ENCODE data around the gene ANKRD40CL. TPM values are rescaled to one million over a fixed set of nuclear protein-coding genes. Genes with fewer than 3 reads are reported as not detected.

The ANKRD40CL gene
- total RNA-seq, 1 donor, result not detected

- TF ChIP-seq CTCF (IDR thresholded peaks at IDR 0.05; ENCODE audit: insufficient read depth, low read length), result no peak
- no peak for DNase-seq (ENCODE audit: low read depth)
- H3K4me3 ChIP-seq (ENCODE audit: low read depth, low read length), result no peak overlapping the region
Measured at GRCh38 chr17:50770346-50770745, 3.0 kb upstream of the ANKRD40CL start.

- TF ChIP-seq CTCF (IDR thresholded peaks at IDR 0.05; ENCODE audit: insufficient read depth, low read length), result no peak
- H3K4me3 ChIP-seq (ENCODE audit: low read depth, low read length), result no peak overlapping the region
- no peak for DNase-seq (ENCODE audit: low read depth)
Measured at GRCh38 chr17:50769884-50770283, 2.6 kb upstream of the ANKRD40CL start.

GRCh38 chr17:50768346-50768761 is 1.0 kb upstream of the ANKRD40CL start:
- TF ChIP-seq CTCF (IDR thresholded peaks at IDR 0.05; ENCODE audit: insufficient read depth, low read length), result no peak
- no peak for DNase-seq (ENCODE audit: low read depth)
- no peak overlapping the region for H3K4me3 ChIP-seq (ENCODE audit: low read depth, low read length)

- H3K4me3 ChIP-seq (ENCODE audit: low read depth, low read length), result no peak overlapping the region
- DNase-seq (ENCODE audit: low read depth), result no peak
- TF ChIP-seq CTCF (IDR thresholded peaks at IDR 0.05; ENCODE audit: insufficient read depth, low read length), result no peak
Measured at GRCh38 chr17:50767030-50767429, 288 bp downstream of the ANKRD40CL start.

GRCh38 chr17:50766222-50767023 is 895 bp downstream of the ANKRD40CL start:
- no peak for DNase-seq (ENCODE audit: low read depth)
- no peak for TF ChIP-seq CTCF (IDR thresholded peaks at IDR 0.05; ENCODE audit: insufficient read depth, low read length)
- no peak overlapping the region for H3K4me3 ChIP-seq (ENCODE audit: low read depth, low read length)

GRCh38 chr17:50765454-50766221 is 1.7 kb downstream of the ANKRD40CL start:
- no peak overlapping the region for H3K4me3 ChIP-seq (ENCODE audit: low read depth, low read length)
- no peak for DNase-seq (ENCODE audit: low read depth)
- TF ChIP-seq CTCF (IDR thresholded peaks at IDR 0.05; ENCODE audit: insufficient read depth, low read length), result no peak

All from fibroblast of the aortic adventitia (primary cell).